Stimulated activated CD8-positive, alpha-beta memory T cell treated with anti-CD3 and anti-CD28 coated beads, Interleukin-12 subunit alpha, Interleukin-12 subunit beta, amount 100 ng/mL, for 24 hours (primary cell): Measurements from ENCODE around the gene COL23A1.
"Not testable (repeated sequence)": the region's sequence is repeated elsewhere in the genome, so short reads cannot be mapped to it uniquely, and the experiment has no call there.

Source experiments
- DNase-seq: peaks from one replicate; pipeline ENCODE4 v3.0.0-alpha.2; 2020; ENCODE audit errors: extremely low read depth

COL23A1 gene

DNA sequence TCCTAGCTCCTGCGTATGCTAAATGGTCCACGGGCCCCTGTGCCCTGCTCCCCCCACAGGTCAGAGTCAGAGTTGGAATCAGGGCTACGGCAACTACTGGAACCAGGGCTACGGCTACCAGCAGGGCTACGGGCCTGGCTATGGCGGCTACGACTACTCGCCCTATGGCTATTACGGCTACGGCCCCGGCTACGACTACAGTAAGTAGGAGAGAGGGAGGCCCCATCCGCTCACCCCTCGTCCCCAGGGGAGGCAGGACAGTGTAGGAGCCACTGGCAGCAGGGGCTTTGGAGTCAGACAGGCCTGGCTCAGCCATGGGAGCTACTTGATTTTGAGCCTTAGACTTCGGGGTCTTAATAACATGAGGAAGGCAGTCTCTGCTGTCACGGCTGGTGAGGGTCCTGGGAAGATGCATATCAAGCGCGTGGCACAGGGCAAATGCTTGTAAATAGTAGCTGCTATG, 380.1 kb downstream of the COL23A1 start:
- no peak for DNase-seq

GRCh38 chr5:178209334-178210072, 380.7 kb downstream of the COL23A1 start:
- no peak for DNase-seq

GRCh38 chr5:178208540-178209227, 381.5 kb downstream of the COL23A1 start:
- no peak for DNase-seq

DNA sequence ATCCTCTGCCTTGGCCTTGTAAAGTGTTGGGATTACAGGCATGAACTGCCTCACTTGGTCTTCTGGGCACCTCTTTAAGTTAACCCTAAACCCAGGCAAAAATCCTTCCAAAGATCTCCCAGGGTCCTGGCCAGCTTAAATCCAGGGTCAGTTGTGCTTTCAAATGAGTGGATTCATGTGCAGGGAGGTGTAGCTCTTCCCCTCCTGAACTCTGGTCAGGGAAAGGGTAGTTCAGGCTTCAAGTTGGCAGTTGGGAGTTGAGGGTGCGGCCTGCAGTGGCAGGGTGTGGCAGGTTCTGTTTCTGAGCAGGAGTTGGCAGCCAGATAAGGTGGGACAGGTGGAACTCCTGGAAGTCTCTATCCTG, 382.3 kb downstream of the COL23A1 start:
- DNase-seq, result no peak

DNA sequence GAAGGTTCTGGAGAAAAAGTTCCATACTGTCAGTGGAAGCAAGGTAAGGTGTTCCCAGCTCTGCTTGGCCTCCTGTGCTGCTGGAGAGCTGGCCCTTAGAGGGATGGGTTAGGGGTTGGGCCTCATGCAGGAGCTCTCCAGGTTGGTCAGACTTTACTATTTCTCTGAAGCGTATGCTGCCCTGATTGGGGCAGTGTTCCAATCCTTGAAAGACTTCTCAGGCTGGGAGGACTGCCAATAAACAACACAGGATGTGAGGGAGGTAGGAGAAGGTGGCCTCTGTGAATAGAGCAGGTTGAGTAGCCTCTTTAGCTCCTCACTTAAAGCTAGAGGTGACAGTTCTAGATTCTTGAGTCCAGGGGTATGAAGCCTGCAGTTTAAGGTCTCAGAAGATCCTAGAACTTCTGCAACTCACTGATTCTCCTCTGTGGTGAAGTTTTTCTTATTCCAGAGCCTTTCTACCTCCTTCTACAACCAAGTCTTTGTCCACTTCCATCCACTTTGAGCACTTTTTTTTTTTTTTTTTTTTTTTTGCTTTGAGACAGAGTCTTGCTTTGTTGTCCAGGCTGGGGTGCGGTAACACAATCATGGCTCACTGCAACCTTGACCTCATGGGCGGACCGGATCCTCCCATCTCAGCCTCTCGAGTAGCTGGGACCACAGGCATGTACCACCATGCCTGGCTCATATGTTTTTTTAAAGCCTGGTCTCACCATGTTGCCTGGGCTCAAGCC, 382.8 kb downstream of the COL23A1 start:
- DNase-seq, result no peak

DNA sequence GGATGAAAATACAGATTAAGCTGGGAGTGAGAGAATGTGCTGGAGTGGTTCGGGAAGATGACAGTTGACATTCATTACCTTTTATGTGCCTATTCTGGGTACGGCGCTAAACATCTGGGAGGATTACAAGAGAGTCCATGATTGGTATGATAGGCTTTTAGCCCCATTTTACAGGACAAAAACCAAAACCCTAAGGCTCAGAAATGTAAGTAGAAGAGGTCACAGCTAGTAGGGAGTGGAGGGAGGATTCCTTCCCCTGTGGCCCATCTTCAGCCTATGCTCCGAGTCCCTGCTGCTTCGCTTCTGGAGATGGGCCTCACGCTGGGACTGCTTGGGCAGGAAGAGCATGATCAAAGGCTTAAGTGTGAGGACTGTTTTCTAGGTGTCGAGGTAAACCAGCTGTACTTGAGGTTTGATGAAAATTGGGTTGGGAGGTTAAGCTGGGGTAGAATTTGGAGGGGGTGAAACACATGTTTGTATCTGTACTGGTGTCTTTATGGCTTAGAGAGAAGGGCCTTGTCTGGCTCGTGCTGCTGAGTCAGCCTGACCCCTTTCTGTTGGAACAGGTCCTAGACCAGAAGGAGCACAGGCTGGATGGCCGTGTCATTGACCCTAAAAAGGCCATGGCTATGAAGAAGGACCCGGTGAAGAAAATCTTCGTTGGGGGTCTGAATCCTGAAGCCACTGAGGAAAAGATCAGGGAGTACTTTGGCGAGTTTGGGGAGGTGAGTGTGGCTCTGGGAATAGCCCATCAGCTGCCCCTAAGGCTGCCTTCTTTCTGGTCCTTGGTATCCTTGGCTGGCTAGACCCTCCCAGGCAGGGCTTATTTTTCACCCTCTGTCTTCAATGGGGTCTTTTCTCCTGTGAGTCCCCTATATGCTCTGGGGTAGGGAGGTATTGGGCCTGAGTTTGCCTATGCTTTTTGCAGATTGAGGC, 383.8 kb downstream of the COL23A1 start:
- DNase-seq, result no peak

- DNase-seq, result no peak
Observed at GRCh38 chr5:178205749-178206047, 384.5 kb downstream of the COL23A1 start.

GRCh38 chr5:178204935-178205748, 385.1 kb downstream of the COL23A1 start:
- peak; percentile 51 for DNase-seq

- peak; percentile 79 for DNase-seq
Observed at GRCh38 chr5:178204182-178204934, 385.8 kb downstream of the COL23A1 start, which contains the start of gene HNRNPAB. HNRNPAB (plus strand) TSS chr5:178204533; CDS start chr5:178204838, 305 bp downstream.

GRCh38 chr5:178203670-178204181, 386.5 kb downstream of the COL23A1 start:
- DNase-seq, result no peak

DNA sequence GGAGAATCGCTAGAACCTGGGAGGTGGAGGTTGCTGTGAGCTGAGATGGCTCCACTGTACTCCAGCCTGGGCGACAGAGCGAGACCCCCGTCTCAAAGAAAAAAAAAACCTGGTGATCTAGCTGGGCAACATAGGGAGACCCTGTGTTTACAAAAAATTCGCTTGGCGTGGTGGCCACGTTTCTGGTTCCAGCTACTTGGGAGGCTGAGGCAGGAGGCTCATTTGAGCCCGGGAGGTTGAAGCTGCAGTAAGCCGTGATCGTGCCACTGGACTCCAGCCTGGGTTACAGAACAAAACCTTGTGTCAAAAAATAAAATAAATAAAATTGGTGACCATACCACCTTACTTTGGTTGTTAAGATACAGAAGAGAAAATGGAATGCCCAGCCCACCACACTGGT, 387.7 kb downstream of the COL23A1 start:
- no peak for DNase-seq

- no peak for DNase-seq
Observed at GRCh38 chr5:178201927-178202235, 388.3 kb downstream of the COL23A1 start.

DNA sequence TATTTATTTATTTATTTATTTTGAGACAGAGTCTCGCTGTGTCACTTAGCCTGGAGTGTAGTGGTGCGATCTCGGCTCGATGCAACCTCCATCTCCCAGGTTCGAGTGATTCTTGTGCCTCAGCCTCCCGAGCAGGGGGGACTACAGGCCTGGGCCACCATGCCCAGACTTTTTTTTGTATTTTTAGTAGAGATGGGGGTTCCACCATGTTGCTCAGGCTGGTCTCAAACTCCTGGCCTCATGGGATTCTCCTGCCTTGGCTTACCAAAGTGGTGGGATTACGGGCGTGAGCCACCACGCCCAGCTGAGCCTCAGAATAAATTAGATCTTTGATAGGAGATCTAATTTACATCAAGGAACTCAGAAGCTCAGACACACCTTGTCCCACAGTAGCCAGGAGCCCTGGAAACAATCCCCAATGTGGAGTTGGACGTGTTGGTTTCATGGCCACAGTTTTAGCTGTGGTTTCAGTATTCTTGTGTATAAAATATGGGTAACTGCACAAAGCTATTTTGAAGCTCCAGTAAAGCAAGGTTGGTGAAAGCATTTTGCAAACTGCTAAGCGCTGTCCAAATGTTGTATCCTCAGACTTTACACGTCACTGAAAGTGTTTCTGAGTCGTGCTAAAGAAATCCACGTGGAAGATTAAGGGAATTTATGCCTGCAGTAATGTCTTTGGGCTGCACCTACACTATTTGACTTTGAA, 388.8 kb downstream of the COL23A1 start:
- DNase-seq, result no peak

DNA sequence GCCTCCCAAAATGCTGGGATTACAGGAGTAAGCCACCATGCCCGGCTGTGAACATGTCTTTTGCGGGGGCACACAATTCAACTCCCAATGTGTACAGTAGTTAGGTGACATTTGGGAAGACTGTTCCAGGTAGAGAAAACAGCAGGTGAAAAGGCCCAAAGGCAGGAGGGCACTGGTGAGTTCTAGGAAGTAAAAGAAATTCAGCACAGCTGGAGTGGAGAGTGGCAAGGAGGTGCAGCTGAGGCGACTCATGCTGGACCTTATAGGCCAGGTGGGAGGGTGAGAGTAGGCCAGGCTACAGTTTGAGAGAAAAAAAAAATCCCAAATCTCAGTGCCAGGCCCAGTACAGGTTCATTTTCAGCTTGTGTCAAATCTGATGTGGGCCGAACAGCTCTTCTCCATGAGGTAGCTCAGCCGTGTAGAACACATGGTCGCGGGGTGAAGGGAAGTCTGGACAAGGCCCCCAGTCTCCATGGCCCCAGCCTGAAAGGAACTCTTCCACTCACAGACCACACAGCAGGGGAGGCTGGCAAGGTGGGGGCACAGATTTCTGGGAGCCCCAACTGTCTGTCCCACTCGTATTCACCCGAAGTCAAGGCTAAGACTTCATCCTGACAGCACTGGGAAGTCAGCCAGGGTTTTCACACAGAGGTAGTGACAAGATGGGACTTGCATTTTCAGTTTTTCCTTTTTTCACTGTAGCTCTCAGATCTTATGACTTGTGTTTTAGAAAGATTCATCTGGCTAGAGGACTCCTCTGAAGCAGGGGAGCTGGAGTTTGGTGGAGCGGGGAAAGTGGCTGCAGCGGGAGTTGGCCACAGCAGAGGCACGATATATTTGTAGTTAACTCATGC, 390.4 kb downstream of the COL23A1 start:
- no peak for DNase-seq

DNA sequence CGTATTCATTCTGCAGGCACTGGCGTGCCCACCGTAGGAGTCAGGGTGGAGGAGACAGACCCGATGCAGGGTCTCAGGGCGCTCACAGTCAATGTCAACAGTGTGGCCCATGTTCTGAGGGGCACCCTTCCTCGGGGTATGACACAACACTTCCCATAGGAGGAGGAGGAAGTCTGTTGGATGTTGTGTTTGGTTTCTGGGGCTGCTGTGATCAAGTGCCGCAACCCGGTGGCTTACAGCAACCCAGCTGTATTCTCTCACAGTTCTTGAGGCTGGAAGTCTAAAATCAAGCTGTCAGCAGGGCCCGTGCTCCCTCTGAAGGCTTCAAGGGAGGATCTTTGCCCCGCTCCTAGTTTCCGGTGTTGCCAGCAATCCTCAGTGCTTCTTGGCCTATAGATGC, 391.5 kb downstream of the COL23A1 start:
- DNase-seq, result no peak

GRCh38 chr5:178198151-178198550, 392.0 kb downstream of the COL23A1 start:
- DNase-seq, result not testable (repeated sequence)

GRCh38 chr5:178196986-178197385, 393.2 kb downstream of the COL23A1 start:
- no peak for DNase-seq

DNA sequence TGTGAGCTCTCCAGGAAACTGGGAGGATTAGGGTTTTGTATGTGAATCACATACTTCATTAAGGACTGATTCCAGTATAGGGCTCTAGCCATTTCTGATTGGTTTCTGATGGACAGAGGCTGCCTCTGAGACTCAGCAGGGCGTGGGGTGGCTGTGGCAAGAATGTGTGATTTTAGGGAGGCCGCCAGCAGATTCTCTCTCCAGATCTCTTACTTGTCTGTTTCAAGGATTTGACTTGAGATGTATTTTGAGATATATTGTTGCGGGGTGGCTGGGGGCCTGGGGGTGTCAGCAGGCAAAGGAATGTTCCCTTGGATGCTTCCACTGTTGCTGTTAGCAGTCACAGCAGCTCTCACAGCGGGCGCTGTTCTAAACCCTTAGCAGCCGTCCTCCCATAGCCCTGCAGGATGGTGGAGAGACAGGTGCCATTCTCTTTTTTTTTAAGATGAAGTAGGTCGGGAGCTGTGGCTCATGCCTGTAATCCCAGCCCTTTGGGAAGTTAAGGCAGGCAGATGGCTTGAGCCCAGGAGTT, 393.8 kb downstream of the COL23A1 start:
- no peak for DNase-seq
